ENCODE measurements around the gene P3R3URF.

P3R3URF gene

DNA sequence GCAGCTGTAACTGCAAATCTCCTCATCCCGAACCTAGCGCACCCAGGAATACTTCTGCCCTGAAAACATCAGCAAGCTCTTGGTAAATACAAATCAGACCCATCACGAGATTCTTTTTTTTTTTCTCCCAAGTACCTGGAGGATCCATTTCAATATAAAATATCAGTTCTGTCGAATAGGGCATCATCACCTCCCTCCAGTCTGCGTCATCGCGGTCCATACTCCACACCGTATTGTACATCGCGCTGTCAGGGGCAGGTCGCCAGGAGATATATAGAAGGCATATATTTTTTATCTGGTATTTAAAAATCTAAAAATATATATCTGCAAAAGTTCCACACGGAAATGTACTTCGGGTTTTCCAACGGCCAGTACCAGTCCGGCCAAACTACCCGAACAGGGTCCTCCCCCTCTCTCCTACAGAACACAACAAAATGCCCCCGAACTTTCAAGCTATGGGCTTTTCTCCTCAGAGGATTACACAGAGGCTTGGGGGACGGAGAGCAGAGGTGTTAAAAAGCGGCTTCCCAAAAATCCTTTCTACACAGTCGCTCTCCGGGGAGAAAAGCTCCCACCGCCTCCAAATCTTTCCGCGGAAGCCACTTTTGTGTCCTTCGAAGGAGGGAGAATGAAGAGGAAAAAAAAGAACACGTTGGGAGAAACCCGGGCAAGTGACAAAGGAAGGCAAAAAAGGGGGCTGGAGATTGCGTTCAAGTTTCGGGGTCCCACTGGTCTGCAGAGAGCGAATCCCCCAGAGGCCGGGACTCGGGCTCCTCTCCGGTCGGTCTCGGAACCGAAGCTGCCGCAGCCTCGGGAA lies 44.4 kb downstream of the P3R3URF start:
- DNase-seq = peak in 6 of 14 donors; percentile 15 to 61 (median 39)

DNA sequence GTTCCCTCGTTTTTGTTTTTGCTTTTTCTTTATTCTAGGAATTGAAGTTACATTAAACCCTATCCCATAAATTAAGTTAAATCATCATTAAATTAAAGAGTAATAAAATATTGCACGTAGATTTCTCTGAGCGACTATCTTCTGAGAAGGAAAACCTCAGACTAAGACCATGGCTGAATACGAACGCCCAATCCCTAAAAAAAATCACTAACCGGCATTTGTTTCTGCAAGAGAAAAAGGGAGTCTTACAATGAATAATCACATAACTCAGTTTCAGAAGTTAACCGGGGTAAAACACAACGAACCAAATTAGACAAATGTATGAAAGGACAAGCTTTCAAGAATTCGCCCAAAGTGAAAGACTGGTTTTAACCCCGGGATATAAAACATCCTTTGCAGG lies 45.2 kb downstream of the P3R3URF start:
- DNase-seq = peak in 1 of 14 donors; percentile 49

DNA sequence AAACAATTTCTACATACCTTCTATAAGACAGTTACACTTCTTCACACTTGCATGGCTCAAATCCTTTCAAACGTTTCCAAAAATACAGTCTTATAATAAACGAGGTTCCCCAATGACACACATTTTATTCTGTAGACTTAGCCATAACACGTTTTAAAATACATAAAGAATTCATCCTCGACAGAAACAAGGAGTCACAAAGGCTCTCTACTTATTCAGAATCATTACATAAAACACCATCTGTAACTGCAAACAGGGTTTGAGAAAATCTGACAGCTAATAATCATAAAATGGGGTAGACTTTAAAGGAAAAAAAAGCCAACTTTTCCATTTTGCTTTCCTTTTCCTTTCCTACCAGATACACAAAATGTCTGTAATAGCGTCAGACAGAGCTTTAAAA lies 45.7 kb downstream of the P3R3URF start:
- DNase-seq = peak in 1 of 14 donors; percentile 58

DNA sequence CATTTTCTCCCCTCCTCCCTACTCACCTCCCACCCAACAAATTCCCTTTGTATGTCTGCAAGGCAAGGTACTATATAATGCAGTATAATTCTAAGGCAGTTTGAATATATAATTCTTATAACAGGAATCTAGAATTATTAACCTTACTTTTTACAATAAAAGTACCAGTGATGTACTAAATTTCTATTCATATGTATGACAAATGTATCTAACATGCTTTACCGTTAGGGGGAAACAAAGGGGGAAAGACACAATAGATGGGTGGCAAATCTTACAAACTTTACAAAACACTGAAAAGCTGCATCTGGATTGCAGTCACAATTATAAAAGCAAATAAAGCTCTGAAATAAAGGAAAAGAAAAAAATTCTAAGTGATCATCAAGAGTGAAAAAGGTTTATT lies 46.2 kb downstream of the P3R3URF start:
- no peak for DNase-seq

DNA sequence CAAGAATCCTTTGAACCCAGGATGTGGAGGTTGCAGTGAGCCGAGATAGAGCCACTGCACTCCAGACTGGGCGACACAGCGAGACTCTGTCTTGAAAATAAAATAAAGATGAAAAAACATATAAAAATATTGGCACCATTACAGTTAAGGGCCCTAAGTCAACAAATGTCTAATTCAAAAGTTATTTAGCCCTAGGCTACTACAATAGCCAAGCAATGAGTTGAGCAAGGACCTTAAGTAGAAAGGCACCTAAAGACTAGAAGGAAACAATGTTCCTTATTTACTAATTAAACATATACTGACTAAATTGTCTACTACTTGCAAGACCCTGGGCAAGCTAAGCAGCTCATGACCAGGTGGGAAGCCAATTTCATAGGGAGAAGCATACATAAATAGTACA lies 47.9 kb downstream of the P3R3URF start:
- no peak for DNase-seq
